H1 (cell line): ENCODE results near the gene CUL4A. TPM values are rescaled to one million over a fixed set of nuclear protein-coding genes. Genes with fewer than 3 reads are reported as not detected.

Source experiments
- CTCF ChIA-PET: fragments of 300-600 bp; sonication (Branson Sonifier 250); formaldehyde crosslinking; loops from one replicate; lab custom pipeline; 2021; ENCODE audit not compliant: partially characterized antibody; lab: Charles Lee
- POLR2A ChIA-PET: fragments of 300-600 bp; sonication (Branson Sonifier 250); formaldehyde crosslinking; loops from one replicate; lab custom pipeline; 2021; ENCODE audit warnings: inconsistent platforms; ENCODE audit not compliant: partially characterized antibody; lab: Charles Lee
- DNase-seq, 2 experiments: peaks; one replicate each; pipeline versions ENCODE4 v3.0.0 to v3.0.0-alpha.2; 2010 to 2022; ENCODE audit warnings: low spot score in 2 of 2, low read depth in 1 of 2, mixed read lengths in 1 of 2
- FAIRE-seq: peaks from 2 replicates; lab custom pipeline; 2011; peaks lifted over from hg19 to GRCh38; lab: Jason Lieb, UNC
- H2AFZ ChIP-seq: 2 replicates; pipeline ENCODE4 v1.8.1; 2012; ENCODE audit warnings: low read length, inconsistent platforms
- H2AK5ac ChIP-seq: 2 replicates; pipeline ENCODE4 v1.6.1; 2013; ENCODE audit warnings: low read depth, low read length
- H2BK120ac ChIP-seq: replicated peaks from 2 replicates; pipeline ENCODE3; 2013; ENCODE audit warnings: low read depth, low read length, inconsistent platforms
- H2BK12ac ChIP-seq: 2 replicates; pipeline ENCODE4 v1.6.1; 2013; ENCODE audit warnings: low read depth, low read length
- H2BK15ac ChIP-seq: 2 replicates; pipeline ENCODE4 v1.6.1; 2013; ENCODE audit warnings: low read length
- H2BK20ac ChIP-seq: 2 replicates; pipeline ENCODE4 v1.6.1; 2013; ENCODE audit warnings: low read length
- H2BK5ac ChIP-seq: 2 replicates; pipeline ENCODE4 v1.6.1; 2013; ENCODE audit warnings: low read depth, low read length
- H3K14ac ChIP-seq: 2 replicates; pipeline ENCODE4 v1.6.1; 2013; ENCODE audit warnings: inconsistent platforms; ENCODE audit not compliant: insufficient read length
- H3K18ac ChIP-seq: 2 replicates; pipeline ENCODE4 v1.6.1; 2013; ENCODE audit warnings: low read length; ENCODE audit errors: extremely low read depth
- H3K23ac ChIP-seq: 2 replicates; pipeline ENCODE4 v1.6.1; 2013; ENCODE audit warnings: inconsistent platforms; ENCODE audit not compliant: insufficient read length
- H3K23me2 ChIP-seq: 2 replicates; pipeline ENCODE4 v1.6.1; 2013; ENCODE audit warnings: low read depth, low read length
- H3K27ac ChIP-seq: 2 replicates; pipeline ENCODE4 v1.6.1; 2011; ENCODE audit warnings: low read depth, low read length, inconsistent platforms
- H3K27me3 ChIP-seq, 4 experiments: replicated peaks in 1 of 4; 1 replicate in 1 of 4; 2 replicates in 3 of 4; pipeline versions ENCODE4 v1.6.1 to v1.8.1; 2011 to 2013; ENCODE audit warnings: low read length in 3 of 4, mild to moderate bottlenecking in 3 of 4, inconsistent platforms in 2 of 4, mixed read lengths in 2 of 4, moderate library complexity in 1 of 4; ENCODE audit not compliant: control insufficient read depth in 3 of 4, insufficient read depth in 3 of 4; ENCODE audit errors: extremely low read depth in 1 of 4
- H3K36me3 ChIP-seq, 4 experiments: 2 replicates each; pipeline versions ENCODE4 v1.6.1 to v1.8.1; 2011 to 2013; ENCODE audit warnings: mild to moderate bottlenecking in 4 of 4, low read length in 3 of 4, moderate library complexity in 2 of 4, control low read depth in 1 of 4, inconsistent platforms in 1 of 4; ENCODE audit not compliant: insufficient read depth in 4 of 4, control insufficient read depth in 2 of 4
- H3K4ac ChIP-seq: replicated peaks from 2 replicates; pipeline ENCODE3; 2013; ENCODE audit warnings: low read length, low read depth, mixed read lengths, inconsistent platforms; ENCODE audit not compliant: insufficient read length
- H3K4me1 ChIP-seq, 4 experiments: replicated peaks in 1 of 4; 1 replicate in 1 of 4; 2 replicates in 3 of 4; pipeline versions ENCODE4 v1.6.1 to v1.8.1; 2011 to 2013; ENCODE audit warnings: low read length in 3 of 4, inconsistent platforms in 2 of 4, mixed read lengths in 1 of 4; ENCODE audit not compliant: insufficient read depth in 4 of 4, control insufficient read depth in 3 of 4
- H3K4me2 ChIP-seq, 2 experiments: 2 replicates each; pipeline versions ENCODE4 v1.6.1 to v1.8.1; 2011 to 2013; ENCODE audit warnings: low read depth in 2 of 2, low read length in 2 of 2, control low read depth in 1 of 2, inconsistent platforms in 1 of 2, mild to moderate bottlenecking in 1 of 2; ENCODE audit not compliant: insufficient read depth in 1 of 2
- H3K4me3 ChIP-seq, 4 experiments: fragments of 200-600, 300-600 bp in 1 of 4; sonication (generic), shearing (Covaris generic), sonication (Bioruptor Twin) in 1 of 4; 2 replicates each; pipeline versions ENCODE4 v1.5.1 to v1.8.1; 2011 to 2016; ENCODE audit warnings: low read length in 4 of 4, low read depth in 3 of 4, control low read depth in 2 of 4, inconsistent platforms in 2 of 4, mild to moderate bottlenecking in 2 of 4, mixed read lengths in 1 of 4, moderate library complexity in 1 of 4; ENCODE audit not compliant: insufficient read depth in 2 of 4; ENCODE audit errors: extremely low read depth in 1 of 4
- H3K56ac ChIP-seq: replicated peaks from 2 replicates; pipeline ENCODE3; 2013; ENCODE audit warnings: low read depth, mild to moderate bottlenecking, mixed read lengths, low read length, inconsistent platforms; ENCODE audit not compliant: insufficient read length
- H3K79me1 ChIP-seq: 2 replicates; pipeline ENCODE4 v1.6.1; 2013; ENCODE audit warnings: low read depth, low read length, control low read depth
- H3K79me2 ChIP-seq, 2 experiments: 2 replicates each; pipeline versions ENCODE4 v1.6.1 to v1.8.1; 2012 to 2013; ENCODE audit warnings: low read length in 2 of 2, mild to moderate bottlenecking in 2 of 2, inconsistent platforms in 1 of 2; ENCODE audit not compliant: insufficient read depth in 2 of 2, control insufficient read depth in 1 of 2
- H3K9ac ChIP-seq, 4 experiments: replicated peaks in 1 of 4; 1 replicate in 1 of 4; 2 replicates in 3 of 4; pipeline versions ENCODE4 v1.6.1 to v1.8.1; 2011 to 2013; ENCODE audit warnings: low read depth in 3 of 4, low read length in 3 of 4, control low read depth in 2 of 4, mild to moderate bottlenecking in 2 of 4, moderate library complexity in 2 of 4, inconsistent platforms in 1 of 4; ENCODE audit errors: extremely low read depth in 1 of 4
- H3K9me3 ChIP-seq, 2 experiments: 2 replicates each; pipeline versions ENCODE4 v1.6.1 to v1.8.1; 2012 to 2013; ENCODE audit warnings: mild to moderate bottlenecking in 2 of 2, moderate library complexity in 2 of 2, control low read depth in 1 of 2, inconsistent platforms in 1 of 2, low read depth in 1 of 2, low read length in 1 of 2, mixed read lengths in 1 of 2; ENCODE audit not compliant: insufficient read depth in 2 of 2
- H4K20me1 ChIP-seq, 2 experiments: replicated peaks in 1 of 2; 2 replicates each; pipeline versions ENCODE3 to v1.8.1; 2011 to 2013; ENCODE audit warnings: inconsistent platforms in 2 of 2, low read length in 2 of 2, mild to moderate bottlenecking in 1 of 2; ENCODE audit not compliant: insufficient read depth in 2 of 2, control insufficient read depth in 1 of 2
- H4K5ac ChIP-seq: 2 replicates; pipeline ENCODE4 v1.6.1; 2013; ENCODE audit warnings: low read length, low read depth, mixed read lengths, inconsistent platforms; ENCODE audit not compliant: insufficient read length
- H4K8ac ChIP-seq: 2 replicates; pipeline ENCODE4 v1.8.0; 2013; ENCODE audit warnings: mild to moderate bottlenecking, moderate library complexity, low read length, inconsistent platforms; ENCODE audit not compliant: insufficient read depth; ENCODE audit errors: extremely low read depth
- H4K91ac ChIP-seq: replicated peaks from 2 replicates; pipeline ENCODE3; 2013; ENCODE audit warnings: low read length, mixed read lengths, inconsistent platforms; ENCODE audit not compliant: insufficient read length
- EP300 ChIP-seq, 2 experiments: IDR thresholded peaks; 1 replicate in 1 of 2; 2 replicates in 1 of 2; pipeline ENCODE4 v1.6.1; 2011 to 2012; ENCODE audit warnings: low read depth in 2 of 2, low read length in 2 of 2, mild to moderate bottlenecking in 2 of 2, borderline replicate concordance in 1 of 2, inconsistent platforms in 1 of 2, moderate library complexity in 1 of 2
- JUN ChIP-seq: IDR thresholded peaks from 2 replicates; pipeline ENCODE4 v1.6.1; 2011; ENCODE audit warnings: low read depth, mild to moderate bottlenecking, improper control_type of control experiment, low read length
- MAFK ChIP-seq: IDR thresholded peaks from 2 replicates; pipeline ENCODE4 v1.6.1; 2012; ENCODE audit warnings: low read depth, mild to moderate bottlenecking, improper control_type of control experiment, low read length
- TAF7 ChIP-seq: optimal IDR thresholded peaks from 2 replicates; pipeline ENCODE3; 2011; ENCODE audit warnings: low read depth, mild to moderate bottlenecking, inconsistent platforms, low read length, moderate library complexity, borderline replicate concordance
- YY1 ChIP-seq: IDR thresholded peaks from 2 replicates; pipeline ENCODE4 v1.6.1; 2011; ENCODE audit warnings: low read depth, mild to moderate bottlenecking, low read length
- WGBS, 2 experiments: shearing (Covaris generic) in 1 of 2; methylation state at CpG; one replicate each; pipeline versions ENCODE4 v1.1.6 to v1.1.7; 2013 to 2015; ENCODE audit warnings: low lambda C conversion rate in 2 of 2, mixed read lengths in 2 of 2, inconsistent platforms in 1 of 2, low coverage in 1 of 2, missing lambda C conversion rate in 1 of 2; ENCODE audit not compliant: insufficient replicate concordance in 2 of 2, insufficient coverage in 1 of 2, insufficient read length in 1 of 2; ENCODE audit errors: extremely low coverage in 1 of 2, missing lambda C conversion rate in 1 of 2; 5-methylcytosine and 5-hydroxymethylcytosine counted together
- polyA plus RNA-seq, 7 experiments: library from polyadenylated mRNA; depleted of rRNA in 3 of 7; stranded (reverse) in 5 of 7; unstranded in 2 of 7; fragments of >200 nt in 5 of 7; fragments of 200-250 nt in 2 of 7; gene quantifications; 1 replicate in 5 of 7; 2 replicates in 1 of 7; 4 replicates in 1 of 7; pipeline versions ENCODE4 v1.2.1 to v1.2.3, GENCODE V29; 2011 to 2013; ENCODE audit warnings: missing spikeins in 2 of 7, mixed read lengths in 2 of 7
- total RNA-seq: library from RNA; stranded (reverse); fragmentation: NEBNext Ultra II Directional; extraction: Animal tissue kit (Norgen Biotek cat#: 25700); gene quantifications from 2 replicates; pipeline ENCODE4 v1.2.1, GENCODE V29; 2021

Gene CUL4A
- total and polyA plus RNA-seq, 2 of the 8 experiments (the other 6 are each of a cell fraction or from before 2014, with no cell fraction given) = 54.7 to 101 TPM

DNA sequence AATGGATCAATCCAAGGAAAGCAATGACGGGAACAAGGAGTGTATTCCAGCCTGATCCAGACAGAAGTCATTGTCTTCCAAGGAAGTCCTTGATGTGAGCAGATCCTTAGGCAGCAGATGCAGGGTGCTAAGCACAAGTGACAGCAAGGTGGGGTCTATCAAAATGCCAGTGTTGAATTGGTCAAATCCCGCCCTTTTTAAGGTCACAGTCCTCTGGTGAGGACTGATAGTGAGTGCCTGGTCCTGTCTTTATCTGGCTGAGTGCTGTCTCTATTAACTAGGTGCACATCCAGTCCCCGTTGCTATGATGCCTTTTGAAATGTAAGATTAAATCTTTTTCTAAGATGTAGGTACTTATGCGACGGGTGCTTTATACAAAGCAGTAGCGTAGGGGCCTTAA lies 86.4 kb downstream of the CUL4A start:
- FAIRE-seq = no peak
- Histone ChIP-seq H3K4me3 (no peak overlapping the region), H3K79me2 (peaks cover 13 to 34% of the 10 kb centered on the region in 2 experiments), H2AFZ (no peak overlapping the region), H4K91ac (no peak overlapping the region), H4K8ac (no peak overlapping the region), H3K23me2 (peaks cover 8% of the 10 kb centered on the region), H3K36me3 (no peaks in the 10 kb centered on the region), H3K9me3 (no peaks in the 10 kb centered on the region), H3K4me1 (peaks cover 0 to 5% (median 3%) of the 10 kb centered on the region in 4 experiments; a peak in 5 of 7 replicates), H3K79me1 (no peaks in the 10 kb centered on the region; the same call in 1 of the 2 replicates), H3K18ac (no peak overlapping the region), H4K5ac (no peak overlapping the region), H3K4me2 (no peak overlapping the region; a peak in 1 of 4 replicates), H3K14ac (no peak overlapping the region), H3K27me3 (peaks cover 0 to 2% (median 0%) of the 10 kb centered on the region in 4 experiments; a peak in 4 of 7 replicates), H2BK12ac (no peak overlapping the region), H2BK5ac (no peak overlapping the region), H2AK5ac (no peak overlapping the region), H2BK20ac (no peak overlapping the region), H2BK120ac (no peak overlapping the region), H3K9ac (no peak overlapping the region), H3K27ac (no peak overlapping the region), H3K4ac (no peak overlapping the region), H4K20me1 (peaks cover 0 to 2% of the 10 kb centered on the region in 2 experiments), H3K56ac (no peak overlapping the region), H2BK15ac (no peak overlapping the region), H3K23ac (no peak overlapping the region)
- CTCF ChIA-PET = no interaction called here
- WGBS, 2 experiments = 88% methylated on average over 6 of the region's 6 CpGs; no CpG with 5 or more reads in 1 of the 2 experiments
- TF ChIP-seq JUN (no peak), MAFK (no peak), EP300 (IDR thresholded peaks at IDR 0.05; ENCODE audit: borderline replicate concordance in 1 of 2, low read depth in 2 of 2, low read length in 2 of 2) (no peak), YY1 (no peak), TAF7 (no peak)
- POLR2A ChIA-PET = no interaction called here
- DNase-seq = no peak
